ENCODE data around the gene ATXN10. TPM values are rescaled to one million over a fixed set of nuclear protein-coding genes. Genes with fewer than 3 reads are reported as not detected.

ATXN10 gene
- total RNA-seq, 1 experiment from 2014 or later, result 135 TPM

DNA sequence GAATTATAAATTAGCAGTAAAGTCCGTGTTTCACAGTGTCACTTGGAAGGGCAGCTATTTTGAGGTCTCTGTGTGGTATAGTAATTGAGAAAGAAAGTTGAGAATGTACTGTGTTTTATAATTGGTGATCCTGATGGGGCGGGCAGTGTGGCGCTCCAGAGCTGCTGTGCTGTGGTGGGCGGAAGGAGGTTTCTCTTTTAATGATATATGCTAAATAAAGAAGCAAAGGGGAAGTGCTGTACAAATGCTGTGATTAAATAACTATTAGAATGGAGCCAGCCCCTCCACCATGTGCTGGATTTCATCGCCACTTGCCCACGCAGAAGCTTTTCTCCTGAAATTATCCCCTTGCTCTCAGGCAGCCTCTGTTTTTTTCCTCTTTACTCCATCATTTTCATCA is 24.6 kb downstream of the ATXN10 start:
- DNase-seq (ENCODE audit: low read depth, low spot score) (no peak), ATAC-seq (no peak)
- H3K9me2 ChIP-seq (ENCODE audit: insufficient read depth), result no peaks in the 10 kb centered on the region
- ChIA-PET POLR2A (no interaction called here), RAD21 (ENCODE audit: low non-redundant PET in 1 of 2, low total read pairs in 2 of 2, uncharacterized antibody in 2 of 2, unreplicated experiment in 2 of 2) (no interaction called here), CTCF (no interaction called here)
- no peak overlapping the region for H3K4me2 ChIP-seq (ENCODE audit: low read length)
- H3K27ac ChIP-seq (ENCODE audit: low read depth, low read length), result no peak overlapping the region
- peaks cover 1 to 17% of the 10 kb centered on the region in 2 experiments; a peak in 3 of 4 replicates for H3K4me1 ChIP-seq (ENCODE audit: control insufficient read depth in 1 of 2, insufficient read depth in 2 of 2, low read length in 2 of 2)
- no peaks in the 10 kb centered on the region for H3K9me3 ChIP-seq (ENCODE audit: control insufficient read depth in 1 of 2, insufficient read depth in 1 of 2, low read depth in 1 of 2, low read length in 2 of 2)
- no peak overlapping the region for H3K9ac ChIP-seq (ENCODE audit: low read length)
- no TSS peak for BruUV-seq (replicated peaks)
- no peaks in the 10 kb centered on the region for H3K27me3 ChIP-seq (ENCODE audit: insufficient read depth, low read length)
- H2AFZ ChIP-seq (ENCODE audit: low read depth, low read length, poor library complexity, severe bottlenecking), result no peak overlapping the region
- H4K20me1 ChIP-seq (ENCODE audit: insufficient read depth), result no peaks in the 10 kb centered on the region
- no peak overlapping the region for H3K4me3 ChIP-seq (replicated peaks in 1 of 2; ENCODE audit: low read depth in 1 of 2, low read length in 2 of 2)
- TF ChIP-seq RAD21 (IDR thresholded peaks at IDR 0.05; ENCODE audit: low read depth) (no peak), CEBPB (IDR thresholded peaks at IDR 0.05; ENCODE audit: low read depth) (no peak), POLR2A (IDR thresholded peaks at IDR 0.05; ENCODE audit: borderline replicate concordance, extremely low read depth, insufficient read depth, insufficient read length) (no peak), JUND (IDR thresholded peaks at IDR 0.05) (no peak), POLR2AphosphoS5 (IDR thresholded peaks at IDR 0.05; ENCODE audit: low read depth, low read length) (no peak), ZNF274 (IDR thresholded peaks at IDR 0.05; ENCODE audit: low read depth, low read length) (no peak), EGR1 (IDR thresholded peaks at IDR 0.05; ENCODE audit: low read depth) (no peak), CBX3 (IDR thresholded peaks at IDR 0.05; ENCODE audit: low read depth) (no peak), TCF7L2 (IDR thresholded peaks at IDR 0.05; ENCODE audit: borderline replicate concordance, extremely low read depth, insufficient read depth, insufficient read length) (no peak), ZFX (IDR thresholded peaks at IDR 0.05) (no peak), SP1 (IDR thresholded peaks at IDR 0.05; ENCODE audit: low read depth) (no peak)
- TF ChIP-seq, protein P1, sequence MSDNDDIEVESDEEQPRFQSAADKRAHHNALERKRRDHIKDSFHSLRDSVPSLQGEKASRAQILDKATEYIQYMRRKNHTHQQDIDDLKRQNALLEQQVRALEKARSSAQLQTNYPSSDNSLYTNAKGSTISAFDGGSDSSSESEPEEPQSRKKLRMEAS (IDR thresholded peaks at IDR 0.05), result no peak
- TF ChIP-seq, protein P2, sequence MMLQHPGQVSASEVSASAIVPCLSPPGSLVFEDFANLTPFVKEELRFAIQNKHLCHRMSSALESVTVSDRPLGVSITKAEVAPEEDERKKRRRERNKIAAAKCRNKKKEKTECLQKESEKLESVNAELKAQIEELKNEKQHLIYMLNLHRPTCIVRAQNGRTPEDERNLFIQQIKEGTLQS (IDR thresholded peaks at IDR 0.05), result no peak
- H3K36me3 ChIP-seq (ENCODE audit: control insufficient read depth in 1 of 2, insufficient read depth in 2 of 2, low read length in 2 of 2), result peaks cover 5 to 19% of the 10 kb centered on the region in 2 experiments; a peak in 2 of 4 replicates
- peaks cover 42% of the 10 kb centered on the region for H3K79me2 ChIP-seq (ENCODE audit: insufficient read depth, low read length)
- intact Hi-C loops (cut with micrococcal nuclease), result no loop called here

DNA sequence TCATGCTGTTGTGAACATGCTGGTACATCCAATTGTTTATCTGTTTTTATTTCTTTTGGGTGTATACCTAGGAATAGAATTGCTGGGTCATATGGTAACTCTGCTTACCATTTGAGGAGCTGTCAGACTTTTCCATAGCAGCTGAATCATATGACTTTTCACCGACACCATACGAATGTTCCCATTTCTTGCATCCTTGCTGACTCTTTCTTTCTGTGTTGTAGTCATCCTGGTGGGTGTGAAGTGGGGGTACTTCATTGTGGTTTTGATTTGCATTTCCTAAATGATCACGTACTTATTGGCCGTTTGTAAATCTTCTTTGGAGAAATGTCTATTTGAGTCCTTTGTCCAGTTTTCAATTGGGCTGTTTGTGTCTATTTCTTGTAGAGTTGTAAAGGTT is 26.5 kb downstream of the ATXN10 start:
- Histone ChIP-seq H2AFZ (ENCODE audit: low read depth, low read length, poor library complexity, severe bottlenecking) (no peak overlapping the region), H3K27ac (ENCODE audit: low read depth, low read length) (no peak overlapping the region), H3K4me3 (replicated peaks in 1 of 2; ENCODE audit: low read depth in 1 of 2, low read length in 2 of 2) (no peak overlapping the region), H3K27me3 (ENCODE audit: insufficient read depth, low read length) (no peaks in the 10 kb centered on the region), H3K9ac (ENCODE audit: low read length) (no peak overlapping the region), H3K9me2 (ENCODE audit: insufficient read depth) (no peaks in the 10 kb centered on the region), H3K9me3 (ENCODE audit: control insufficient read depth in 1 of 2, insufficient read depth in 1 of 2, low read depth in 1 of 2, low read length in 2 of 2) (no peaks in the 10 kb centered on the region), H3K79me2 (ENCODE audit: insufficient read depth, low read length) (peaks cover 31% of the 10 kb centered on the region), H3K36me3 (ENCODE audit: control insufficient read depth in 1 of 2, insufficient read depth in 2 of 2, low read length in 2 of 2) (peaks cover 12 to 14% of the 10 kb centered on the region in 2 experiments; a peak in 2 of 4 replicates), H3K4me1 (ENCODE audit: control insufficient read depth in 1 of 2, insufficient read depth in 2 of 2, low read length in 2 of 2) (no peaks in the 10 kb centered on the region), H3K4me2 (ENCODE audit: low read length) (no peak overlapping the region), H4K20me1 (ENCODE audit: insufficient read depth) (no peaks in the 10 kb centered on the region)
- ATAC-seq, result no peak
- ChIA-PET CTCF (no interaction called here), POLR2A (no interaction called here), RAD21 (ENCODE audit: low non-redundant PET in 1 of 2, low total read pairs in 2 of 2, uncharacterized antibody in 2 of 2, unreplicated experiment in 2 of 2) (no interaction called here)
- intact Hi-C loops (cut with micrococcal nuclease), result no loop called here
- no peak for DNase-seq (ENCODE audit: low read depth, low spot score)
- no TSS peak for BruUV-seq (replicated peaks)
- no peak for TF ChIP-seq CEBPB (IDR thresholded peaks at IDR 0.05; ENCODE audit: low read depth)
- TF ChIP-seq FOSL1 (IDR thresholded peaks at IDR 0.05; ENCODE audit: low read depth), result no peak
- TF ChIP-seq TCF7L2 (IDR thresholded peaks at IDR 0.05; ENCODE audit: borderline replicate concordance, extremely low read depth, insufficient read depth, insufficient read length), result no peak
- no peak for TF ChIP-seq EZH2phosphoT487 (IDR thresholded peaks at IDR 0.05; ENCODE audit: borderline replicate concordance)
- TF ChIP-seq ZNF274 (IDR thresholded peaks at IDR 0.05; ENCODE audit: low read depth, low read length), result no peak
- TF ChIP-seq, protein P3, sequence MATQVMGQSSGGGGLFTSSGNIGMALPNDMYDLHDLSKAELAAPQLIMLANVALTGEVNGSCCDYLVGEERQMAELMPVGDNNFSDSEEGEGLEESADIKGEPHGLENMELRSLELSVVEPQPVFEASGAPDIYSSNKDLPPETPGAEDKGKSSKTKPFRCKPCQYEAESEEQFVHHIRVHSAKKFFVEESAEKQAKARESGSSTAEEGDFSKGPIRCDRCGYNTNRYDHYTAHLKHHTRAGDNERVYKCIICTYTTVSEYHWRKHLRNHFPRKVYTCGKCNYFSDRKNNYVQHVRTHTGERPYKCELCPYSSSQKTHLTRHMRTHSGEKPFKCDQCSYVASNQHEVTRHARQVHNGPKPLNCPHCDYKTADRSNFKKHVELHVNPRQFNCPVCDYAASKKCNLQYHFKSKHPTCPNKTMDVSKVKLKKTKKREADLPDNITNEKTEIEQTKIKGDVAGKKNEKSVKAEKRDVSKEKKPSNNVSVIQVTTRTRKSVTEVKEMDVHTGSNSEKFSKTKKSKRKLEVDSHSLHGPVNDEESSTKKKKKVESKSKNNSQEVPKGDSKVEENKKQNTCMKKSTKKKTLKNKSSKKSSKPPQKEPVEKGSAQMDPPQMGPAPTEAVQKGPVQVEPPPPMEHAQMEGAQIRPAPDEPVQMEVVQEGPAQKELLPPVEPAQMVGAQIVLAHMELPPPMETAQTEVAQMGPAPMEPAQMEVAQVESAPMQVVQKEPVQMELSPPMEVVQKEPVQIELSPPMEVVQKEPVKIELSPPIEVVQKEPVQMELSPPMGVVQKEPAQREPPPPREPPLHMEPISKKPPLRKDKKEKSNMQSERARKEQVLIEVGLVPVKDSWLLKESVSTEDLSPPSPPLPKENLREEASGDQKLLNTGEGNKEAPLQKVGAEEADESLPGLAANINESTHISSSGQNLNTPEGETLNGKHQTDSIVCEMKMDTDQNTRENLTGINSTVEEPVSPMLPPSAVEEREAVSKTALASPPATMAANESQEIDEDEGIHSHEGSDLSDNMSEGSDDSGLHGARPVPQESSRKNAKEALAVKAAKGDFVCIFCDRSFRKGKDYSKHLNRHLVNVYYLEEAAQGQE (IDR thresholded peaks at IDR 0.05; ENCODE audit: low read depth), result no peak
- no peak for TF ChIP-seq YY1 (IDR thresholded peaks at IDR 0.05; ENCODE audit: extremely low read depth, insufficient replicate concordance, low read depth, low read length)
- no peak for TF ChIP-seq SIN3A (IDR thresholded peaks at IDR 0.05; ENCODE audit: low read depth)
- TF ChIP-seq EGR1 (IDR thresholded peaks at IDR 0.05; ENCODE audit: low read depth), result no peak
